ENCODE data around the gene SLC7A8. TPM values are rescaled to one million over a fixed set of nuclear protein-coding genes. Genes with fewer than 3 reads are reported as not detected.

The SLC7A8 gene
- total and polyA plus RNA-seq, 4 donors = 2.6 to 9.8 (median 5.4) TPM

- WGBS = 55% methylated on average over 2 of the region's 2 CpGs
- H3K9me3 ChIP-seq (ENCODE audit: control insufficient read depth in 4 of 4, low read length in 3 of 4) = no peaks in the 10 kb centered on the region
- no peak overlapping the region for H3K4me3 ChIP-seq (ENCODE audit: low read depth in 1 of 3, low read length in 3 of 3)
- H3K27ac ChIP-seq (ENCODE audit: low read depth in 1 of 2, low read length in 2 of 2) = no peak overlapping the region
- H3K4me1 ChIP-seq (ENCODE audit: control insufficient read depth in 4 of 4, insufficient read depth in 4 of 4, low read length in 3 of 4) = no peaks in the 10 kb centered on the region
- no peak for TF ChIP-seq TAF1 (conservative IDR thresholded peaks at IDR 0.05)
- TF ChIP-seq SP1 (IDR thresholded peaks at IDR 0.05) = no peak
- no peak for TF ChIP-seq RXRA (IDR thresholded peaks at IDR 0.05)
- peaks cover 0 to 5% (median 0%) of the 10 kb centered on the region in 4 donors for H3K27me3 ChIP-seq (ENCODE audit: control insufficient read depth in 4 of 4, insufficient read depth in 4 of 4, low read length in 3 of 4)
- H3K9ac ChIP-seq (ENCODE audit: low read depth in 1 of 2, low read length in 2 of 2) = no peak overlapping the region
- no peak for DNase-seq (ENCODE audit: low spot score)
- no peaks in the 10 kb centered on the region for H3K36me3 ChIP-seq (ENCODE audit: control insufficient read depth in 4 of 4, insufficient read depth in 3 of 4, low read depth in 1 of 4, low read length in 3 of 4)
These were observed 15.2 kb downstream of the SLC7A8 start for GRCh38 chr14:23168246-23168645.

- Histone ChIP-seq H3K4me1 (ENCODE audit: control insufficient read depth in 4 of 4, insufficient read depth in 4 of 4, low read length in 3 of 4) (no peaks in the 10 kb centered on the region), H3K27me3 (ENCODE audit: control insufficient read depth in 4 of 4, insufficient read depth in 4 of 4, low read length in 3 of 4) (peaks cover 0 to 5% (median 0%) of the 10 kb centered on the region in 4 donors), H3K27ac (ENCODE audit: low read depth in 1 of 2, low read length in 2 of 2) (no peak overlapping the region), H3K36me3 (ENCODE audit: control insufficient read depth in 4 of 4, insufficient read depth in 3 of 4, low read depth in 1 of 4, low read length in 3 of 4) (no peaks in the 10 kb centered on the region), H3K4me3 (ENCODE audit: low read depth in 1 of 3, low read length in 3 of 3) (no peak overlapping the region), H3K9me3 (ENCODE audit: control insufficient read depth in 4 of 4, low read length in 3 of 4) (no peaks in the 10 kb centered on the region), H3K9ac (ENCODE audit: low read depth in 1 of 2, low read length in 2 of 2) (no peak overlapping the region)
- DNase-seq (ENCODE audit: low spot score) = no peak
- no peak for TF ChIP-seq EGR1 (IDR thresholded peaks at IDR 0.05; ENCODE audit: low read depth in 2 of 2)
- no peak for TF ChIP-seq HNF4A (conservative IDR thresholded peaks at IDR 0.05)
- TF ChIP-seq RXRA (IDR thresholded peaks at IDR 0.05) = no peak
- no peak for TF ChIP-seq HNF4G (IDR thresholded peaks at IDR 0.05)
- no peak for TF ChIP-seq JUND (IDR thresholded peaks at IDR 0.05)
- TF ChIP-seq ATF3 (IDR thresholded peaks at IDR 0.05) = no peak
- TF ChIP-seq CTCF (IDR thresholded peaks at IDR 0.05; ENCODE audit: low read depth, low read length, missing input control) = no peak
- TF ChIP-seq YY1 (IDR thresholded peaks at IDR 0.05) = no peak
- TF ChIP-seq FOXA2 (IDR thresholded peaks at IDR 0.05) = no peak
- no peak for TF ChIP-seq FOXA1 (IDR thresholded peaks at IDR 0.05)
- TF ChIP-seq RAD21 (IDR thresholded peaks at IDR 0.05) = no peak
- TF ChIP-seq GABPA (IDR thresholded peaks at IDR 0.05 in 1 of 2, conservative IDR thresholded peaks at IDR 0.05 in 1 of 2) = no peak
- TF ChIP-seq TAF1 (conservative IDR thresholded peaks at IDR 0.05) = no peak
- no peak for TF ChIP-seq REST (IDR thresholded peaks at IDR 0.05)
- no peak for TF ChIP-seq MAX (IDR thresholded peaks at IDR 0.05)
- no peak for TF ChIP-seq ZBTB33 (IDR thresholded peaks at IDR 0.05)
- TF ChIP-seq SP1 (IDR thresholded peaks at IDR 0.05) = no peak
- no peak for TF ChIP-seq NR2F2 (IDR thresholded peaks at IDR 0.05)
- WGBS = 83% methylated on average over 9 of the region's 9 CpGs
These were observed 16.2 kb downstream of the SLC7A8 start for GRCh38 chr14:23167116-23167847.

All from liver (tissue), 9 donors.